Measurements from ENCODE around the gene OR52E2. TPM values are rescaled to one million over a fixed set of nuclear protein-coding genes. Genes with fewer than 3 reads are reported as not detected.

Gene OR52E2
- polyA plus RNA-seq, 1 donor (not counting 4 experiments of a cell fraction or from before 2014, with no cell fraction given) = not detected

DNA sequence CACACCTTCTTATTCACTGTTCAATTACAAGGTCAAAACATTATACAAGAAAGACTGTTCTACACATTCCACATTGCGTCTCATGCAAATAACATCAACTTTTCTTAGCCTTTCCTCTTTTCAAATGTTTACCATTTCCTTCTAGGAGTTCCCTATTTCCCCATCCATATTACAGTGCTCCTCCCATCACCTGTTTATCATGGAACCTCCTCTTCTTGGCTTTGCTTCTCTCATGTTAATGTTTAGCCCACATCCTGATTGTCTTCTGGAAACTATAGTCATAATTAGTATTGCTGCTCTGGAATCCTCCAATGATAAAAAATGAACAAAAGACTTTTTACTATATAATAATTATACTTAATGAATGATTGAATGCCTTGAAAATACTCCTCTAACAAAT lies 31.2 kb upstream of the OR52E2 start:
- TF ChIP-seq EZH2 (IDR thresholded peaks at IDR 0.05; ENCODE audit: low read length) = no peak
- TF ChIP-seq, protein P1, sequence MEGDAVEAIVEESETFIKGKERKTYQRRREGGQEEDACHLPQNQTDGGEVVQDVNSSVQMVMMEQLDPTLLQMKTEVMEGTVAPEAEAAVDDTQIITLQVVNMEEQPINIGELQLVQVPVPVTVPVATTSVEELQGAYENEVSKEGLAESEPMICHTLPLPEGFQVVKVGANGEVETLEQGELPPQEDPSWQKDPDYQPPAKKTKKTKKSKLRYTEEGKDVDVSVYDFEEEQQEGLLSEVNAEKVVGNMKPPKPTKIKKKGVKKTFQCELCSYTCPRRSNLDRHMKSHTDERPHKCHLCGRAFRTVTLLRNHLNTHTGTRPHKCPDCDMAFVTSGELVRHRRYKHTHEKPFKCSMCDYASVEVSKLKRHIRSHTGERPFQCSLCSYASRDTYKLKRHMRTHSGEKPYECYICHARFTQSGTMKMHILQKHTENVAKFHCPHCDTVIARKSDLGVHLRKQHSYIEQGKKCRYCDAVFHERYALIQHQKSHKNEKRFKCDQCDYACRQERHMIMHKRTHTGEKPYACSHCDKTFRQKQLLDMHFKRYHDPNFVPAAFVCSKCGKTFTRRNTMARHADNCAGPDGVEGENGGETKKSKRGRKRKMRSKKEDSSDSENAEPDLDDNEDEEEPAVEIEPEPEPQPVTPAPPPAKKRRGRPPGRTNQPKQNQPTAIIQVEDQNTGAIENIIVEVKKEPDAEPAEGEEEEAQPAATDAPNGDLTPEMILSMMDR (optimal IDR thresholded peaks at IDR 0.05 in 1 of 3, IDR thresholded peaks at IDR 0.05 in 1 of 3, conservative IDR thresholded peaks at IDR 0.05 in 1 of 3; ENCODE audit: extremely low read depth in 1 of 3, insufficient read depth in 2 of 3, low read length in 3 of 3) = no peak
- no peaks in the 10 kb centered on the region for H3K79me2 ChIP-seq (ENCODE audit: control insufficient read depth, insufficient read depth, low read length)
- no peak overlapping the region for H3K9ac ChIP-seq (ENCODE audit: control insufficient read depth, extremely low read depth, insufficient read depth, low read length)
- FAIRE-seq = no peak
- no peaks in the 10 kb centered on the region for H3K36me3 ChIP-seq (ENCODE audit: control insufficient read depth in 2 of 2, extremely low read depth in 1 of 2, insufficient read depth in 2 of 2, low read length in 2 of 2)
- no peaks in the 10 kb centered on the region for H3K9me1 ChIP-seq (ENCODE audit: control insufficient read depth, extremely low read depth, insufficient read depth, low read length)
- DNase-seq (ENCODE audit: low read depth, low spot score) = no peak
- no peak overlapping the region for H3K4me2 ChIP-seq (ENCODE audit: control insufficient read depth, extremely low read depth, insufficient read depth, low read depth, low read length)
- H2AFZ ChIP-seq (ENCODE audit: control insufficient read depth, low read length) = no peak overlapping the region
- H3K27me3 ChIP-seq (ENCODE audit: control insufficient read depth, extremely low read depth, insufficient read depth, low read length) = no peaks in the 10 kb centered on the region
- no peaks in the 10 kb centered on the region for H3K4me1 ChIP-seq (ENCODE audit: control insufficient read depth, extremely low read depth, insufficient read depth, low read length)
- H4K20me1 ChIP-seq (ENCODE audit: control insufficient read depth, extremely low read depth, insufficient read depth, low read length) = no peaks in the 10 kb centered on the region
- dilution Hi-C loops (cut with MboI; ENCODE audit: extremely low pct_ligation_motif_present, low sequenced_read_pairs) = no loop called here
- no peak overlapping the region for H3K4me3 ChIP-seq (ENCODE audit: control insufficient read depth in 2 of 3, extremely low read depth in 1 of 3, insufficient read depth in 2 of 3, low read depth in 1 of 3, low read length in 3 of 3)
- H3K9me3 ChIP-seq (ENCODE audit: control insufficient read depth, low read depth, low read length) = no peaks in the 10 kb centered on the region
- no peak overlapping the region for H3K27ac ChIP-seq (ENCODE audit: control insufficient read depth, insufficient read depth, low read length)

DNA sequence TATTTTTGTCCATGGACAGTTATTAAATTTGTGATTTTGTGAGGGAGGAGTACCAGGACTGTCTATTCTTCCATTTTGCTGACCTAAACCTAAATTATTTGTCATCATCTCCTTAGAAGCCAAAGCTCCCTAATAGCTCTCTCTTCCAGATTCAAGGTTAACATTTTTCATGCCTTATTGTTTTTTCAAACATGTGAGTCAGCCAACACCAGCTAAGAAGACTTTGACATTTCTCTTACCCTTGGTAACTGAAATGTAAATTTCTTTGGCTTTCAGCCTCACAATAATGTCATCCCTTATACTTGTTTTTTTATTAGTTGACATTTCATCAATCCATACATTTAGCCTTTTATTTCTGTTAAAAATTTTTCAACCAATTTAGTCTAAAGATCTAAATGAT lies 29.1 kb upstream of the OR52E2 start:
- Histone ChIP-seq H3K27me3 (ENCODE audit: control insufficient read depth, extremely low read depth, insufficient read depth, low read length) (no peaks in the 10 kb centered on the region), H2AFZ (ENCODE audit: control insufficient read depth, low read length) (no peak overlapping the region), H3K79me2 (ENCODE audit: control insufficient read depth, insufficient read depth, low read length) (no peaks in the 10 kb centered on the region), H3K27ac (ENCODE audit: control insufficient read depth, insufficient read depth, low read length) (no peak overlapping the region), H3K4me3 (ENCODE audit: control insufficient read depth in 2 of 3, extremely low read depth in 1 of 3, insufficient read depth in 2 of 3, low read depth in 1 of 3, low read length in 3 of 3) (no peak overlapping the region), H3K9me3 (ENCODE audit: control insufficient read depth, low read depth, low read length) (no peaks in the 10 kb centered on the region), H3K36me3 (ENCODE audit: control insufficient read depth in 2 of 2, extremely low read depth in 1 of 2, insufficient read depth in 2 of 2, low read length in 2 of 2) (no peaks in the 10 kb centered on the region), H3K4me1 (ENCODE audit: control insufficient read depth, extremely low read depth, insufficient read depth, low read length) (no peaks in the 10 kb centered on the region), H3K9ac (ENCODE audit: control insufficient read depth, extremely low read depth, insufficient read depth, low read length) (no peak overlapping the region), H3K4me2 (ENCODE audit: control insufficient read depth, extremely low read depth, insufficient read depth, low read depth, low read length) (no peak overlapping the region), H3K9me1 (ENCODE audit: control insufficient read depth, extremely low read depth, insufficient read depth, low read length) (no peaks in the 10 kb centered on the region), H4K20me1 (ENCODE audit: control insufficient read depth, extremely low read depth, insufficient read depth, low read length) (no peaks in the 10 kb centered on the region)
- dilution Hi-C loops (cut with MboI; ENCODE audit: extremely low pct_ligation_motif_present, low sequenced_read_pairs) = no loop called here
- DNase-seq (ENCODE audit: low read depth, low spot score) = no peak
- no peak for TF ChIP-seq EZH2 (IDR thresholded peaks at IDR 0.05; ENCODE audit: low read length)
- TF ChIP-seq, protein P1 (optimal IDR thresholded peaks at IDR 0.05 in 1 of 3, IDR thresholded peaks at IDR 0.05 in 1 of 3, conservative IDR thresholded peaks at IDR 0.05 in 1 of 3; ENCODE audit: extremely low read depth in 1 of 3, insufficient read depth in 2 of 3, low read length in 3 of 3) = no peak
- no peak for FAIRE-seq

All from keratinocyte (primary cell).